Activated CD8-positive, alpha-beta memory T cell treated with anti-CD3 and anti-CD28 coated beads for 36 hours (primary cell): ENCODE results near the gene GADL1. TPM values are rescaled to one million over a fixed set of nuclear protein-coding genes. Genes with fewer than 3 reads are reported as not detected.

Experiments
- CTCF ChIA-PET: fragments of 350-600 bp; sonication (Branson Sonifier 250); formaldehyde crosslinking; loops from one replicate; lab custom pipeline; 2021; ENCODE audit warnings: antibody characterized with exemption; lab: Charles Lee
- POLR2A ChIA-PET: fragments of 350-600 bp; sonication (Branson Sonifier 250); formaldehyde crosslinking; loops from one replicate; lab custom pipeline; 2021; ENCODE audit warnings: antibody characterized with exemption; lab: Charles Lee
- total RNA-seq, 2 experiments: library from RNA; stranded (reverse); gene quantifications; one replicate each; pipeline ENCODE4 v1.2.3, GENCODE V29; 2021

Gene GADL1
- total RNA-seq, 2 experiments from 2014 or later, result not detected

DNA sequence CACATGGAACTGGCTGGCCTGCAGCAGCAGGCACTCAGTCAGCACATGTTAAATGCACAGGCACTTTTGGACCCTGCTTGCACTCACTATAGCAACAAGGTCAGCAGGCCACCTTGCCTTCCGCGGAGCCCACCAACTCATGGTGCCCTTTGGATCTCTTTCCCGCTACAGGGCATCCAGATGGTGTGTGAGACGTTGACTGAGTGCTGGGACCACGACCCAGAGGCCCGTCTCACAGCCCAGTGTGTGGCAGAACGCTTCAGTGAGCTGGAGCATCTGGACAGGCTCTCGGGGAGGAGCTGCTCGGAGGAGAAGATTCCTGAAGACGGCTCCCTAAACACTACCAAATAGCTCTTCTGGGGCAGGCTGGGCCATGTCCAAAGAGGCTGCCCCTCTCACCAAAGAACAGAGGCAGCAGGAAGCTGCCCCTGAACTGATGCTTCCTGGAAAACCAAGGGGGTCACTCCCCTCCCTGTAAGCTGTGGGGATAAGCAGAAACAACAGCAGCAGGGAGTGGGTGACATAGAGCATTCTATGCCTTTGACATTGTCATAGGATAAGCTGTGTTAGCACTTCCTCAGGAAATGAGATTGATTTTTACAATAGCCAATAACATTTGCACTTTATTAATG lies 203.1 kb downstream of the GADL1 start:
- CTCF ChIA-PET, result interaction anchor here (0.7 kb wide), 1 partner anchor 10 kb away, joined by 3 read pairs; no protein-coding TSS in a partner anchor
- POLR2A ChIA-PET, result no interaction called here

DNA sequence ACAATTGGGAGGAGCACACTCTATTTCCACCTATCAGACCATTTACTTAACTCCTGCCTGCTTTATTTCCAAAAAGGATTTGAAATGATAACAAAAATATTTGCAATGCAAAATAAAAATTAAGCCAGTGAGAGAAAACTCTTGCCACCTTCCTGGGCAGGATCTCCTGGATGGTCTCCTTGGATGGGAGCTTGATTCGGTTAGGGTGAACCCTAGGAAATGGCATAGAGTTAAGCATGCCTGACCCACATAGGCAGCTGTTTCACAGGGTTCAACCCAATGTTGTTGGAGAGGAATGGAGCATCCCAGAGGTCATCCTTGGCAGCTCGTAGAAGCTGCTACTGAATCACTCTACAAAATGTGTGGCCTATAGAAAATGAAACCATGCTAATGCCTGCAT lies 204.3 kb downstream of the GADL1 start:
- ChIA-PET POLR2A (no interaction called here), CTCF (no interaction called here)

DNA sequence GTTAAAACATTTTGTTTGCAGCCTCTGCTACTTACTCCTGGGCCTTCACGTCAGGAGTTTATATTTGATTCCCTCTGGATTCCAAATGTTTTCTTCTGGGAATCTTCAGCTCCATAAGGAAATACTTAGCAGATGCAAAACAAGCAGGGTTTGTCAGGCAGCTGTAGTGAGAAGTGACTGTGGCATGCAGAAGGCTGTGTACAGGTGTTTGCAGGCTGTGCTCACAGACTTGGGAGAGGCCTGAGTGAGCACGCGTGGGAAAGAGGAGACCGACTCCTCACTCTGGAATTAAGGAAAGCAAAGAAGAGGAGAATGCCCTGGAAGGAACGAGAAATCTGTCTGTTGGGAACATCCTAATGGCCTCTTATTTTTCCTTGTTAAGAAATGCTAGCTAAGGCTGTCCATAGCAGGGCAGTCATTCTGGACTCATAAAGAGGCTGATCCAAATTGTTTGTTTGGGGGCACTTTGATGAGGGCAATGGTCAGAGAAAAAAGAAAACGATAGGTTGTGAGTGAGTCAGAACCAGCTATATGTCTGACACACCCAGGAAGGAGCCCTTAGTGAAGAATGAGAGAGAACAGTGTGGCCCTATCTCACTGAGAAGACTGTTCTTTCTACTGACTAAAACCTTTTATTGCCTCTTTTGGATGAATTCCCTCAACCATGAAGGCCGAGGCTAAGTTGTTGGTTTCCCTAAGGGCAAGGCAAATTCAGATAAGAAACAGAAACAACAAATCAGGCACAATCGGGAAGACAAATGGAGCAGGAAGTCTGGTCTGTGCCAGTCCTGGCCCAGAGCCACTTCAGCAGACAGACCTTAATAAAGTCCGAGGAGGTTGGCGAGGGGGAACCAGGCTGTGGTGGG lies 205.5 kb downstream of the GADL1 start:
- ChIA-PET CTCF (interaction anchor here (0.6 kb wide), 1 partner anchor 89 kb away, joined by 8 read pairs; no protein-coding TSS in a partner anchor), POLR2A (no interaction called here)

DNA sequence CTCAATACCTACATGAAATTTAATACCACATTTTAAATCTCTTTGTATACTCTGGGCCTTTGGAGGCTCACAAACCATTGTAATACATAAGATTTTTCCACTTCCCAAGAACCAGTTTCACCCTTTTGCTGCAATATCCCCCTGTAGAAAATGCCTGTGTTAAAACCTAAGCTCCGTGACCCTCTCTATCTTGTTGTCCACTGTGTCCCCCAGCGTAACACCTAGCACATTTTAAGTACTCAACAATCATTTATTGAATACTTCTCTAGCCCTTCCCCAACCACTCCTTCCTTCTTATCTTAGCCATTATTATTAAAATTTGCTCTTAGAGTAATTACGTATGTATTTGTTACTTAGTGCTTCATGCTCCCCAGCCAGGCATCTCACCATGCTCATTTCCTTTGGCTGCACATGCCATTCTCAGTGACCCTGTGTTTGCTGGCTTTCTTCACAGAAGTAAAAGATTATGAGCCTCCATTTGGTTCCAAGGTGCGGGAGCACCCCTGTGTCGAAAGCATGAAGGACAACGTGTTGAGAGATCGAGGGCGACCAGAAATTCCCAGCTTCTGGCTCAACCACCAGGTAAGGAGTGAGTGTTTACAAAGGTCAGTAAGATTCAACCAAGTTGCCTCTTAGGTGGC lies 206.4 kb downstream of the GADL1 start:
- ChIA-PET POLR2A (no interaction called here), CTCF (interaction anchor here (0.6 kb wide), 1 partner anchor 88 kb away, joined by 8 read pairs; no protein-coding TSS in a partner anchor)

DNA sequence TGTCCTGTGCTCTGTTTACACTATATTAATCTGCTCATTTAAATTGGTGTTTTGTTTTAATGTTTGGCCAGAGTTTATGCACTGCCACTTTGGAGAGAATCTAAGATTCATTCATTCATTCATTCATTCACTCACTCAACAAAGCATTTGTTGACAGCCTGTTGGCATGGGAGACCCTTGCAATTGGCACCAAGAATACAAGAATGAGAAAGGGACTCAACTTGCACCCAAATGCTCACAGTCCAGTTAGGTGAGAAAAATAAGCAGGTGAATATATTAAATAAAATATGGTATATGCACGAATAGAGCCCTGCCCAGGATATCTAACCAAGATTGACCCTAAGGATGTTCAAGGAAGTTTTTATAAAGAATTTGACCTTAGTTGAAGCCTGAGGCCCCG lies 207.7 kb downstream of the GADL1 start:
- CTCF ChIA-PET, result no interaction called here
- POLR2A ChIA-PET, result no interaction called here

DNA sequence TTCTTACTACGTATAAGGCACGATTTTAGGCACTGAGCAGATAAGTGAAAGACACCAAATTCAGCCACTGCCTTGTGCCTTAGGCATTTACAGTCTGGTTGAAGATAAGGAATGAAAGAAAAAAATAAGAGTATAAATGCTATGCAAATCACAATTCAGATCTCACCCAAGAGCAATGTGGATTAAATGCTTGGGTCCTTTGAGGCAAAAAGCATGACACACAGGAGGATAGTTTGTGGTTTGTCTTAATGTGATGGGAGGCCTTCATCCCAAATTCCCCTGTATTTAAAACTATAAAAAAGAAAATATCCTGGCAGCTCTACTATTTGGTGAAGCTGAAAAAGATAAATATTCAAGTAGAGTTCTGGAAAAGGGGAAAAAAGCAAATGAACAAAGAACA lies 208.3 kb downstream of the GADL1 start:
- POLR2A ChIA-PET, result no interaction called here
- CTCF ChIA-PET, result no interaction called here

DNA sequence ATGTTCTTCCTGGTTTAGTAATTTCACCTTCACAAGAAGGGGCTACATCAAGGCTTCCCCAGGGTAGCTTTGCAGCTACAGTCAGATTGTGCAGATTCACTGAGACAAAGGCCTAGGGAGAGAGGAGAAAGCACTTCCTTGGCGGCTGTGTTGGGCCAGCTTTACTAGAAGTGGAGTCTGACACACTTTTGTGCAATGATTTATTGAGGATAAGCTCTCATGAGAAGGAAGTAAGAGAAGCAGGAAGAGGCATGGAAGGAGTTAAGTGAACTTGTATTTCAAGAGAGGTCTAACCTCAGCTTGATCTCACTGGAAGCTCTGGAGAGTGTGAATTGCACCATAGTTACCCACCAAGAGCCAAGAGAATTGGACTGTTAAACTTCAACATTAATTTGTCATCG lies 209.2 kb downstream of the GADL1 start:
- ChIA-PET CTCF (interaction anchor here (1.2 kb wide), 2 partner anchors 8 to 67 kb away, joined by 3 read pairs; no protein-coding TSS in a partner anchor), POLR2A (interaction anchor here (0.7 to 0.8 kb wide), 2 partner anchors 18 to 30 kb away, joined by 3 read pairs; no protein-coding TSS in a partner anchor)

DNA sequence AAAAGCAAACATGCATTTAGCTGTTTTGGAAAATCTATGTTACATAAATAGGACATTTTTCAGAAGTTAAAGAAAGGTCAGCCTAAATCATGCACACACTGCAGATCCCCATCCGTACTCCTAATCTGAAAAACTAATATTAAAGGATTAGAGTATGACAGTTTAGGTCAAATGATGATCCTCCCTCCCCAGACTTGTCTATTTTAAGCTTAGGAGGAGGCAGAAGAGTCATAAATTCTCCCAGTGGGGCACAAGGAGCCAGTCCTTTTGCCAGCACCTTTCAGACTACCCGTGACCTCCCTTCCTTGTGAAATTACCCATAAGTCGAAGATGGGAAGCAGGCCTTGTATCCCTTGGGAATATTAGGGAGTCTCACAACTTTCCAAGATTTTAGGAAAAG lies 210.1 kb downstream of the GADL1 start:
- ChIA-PET POLR2A (no interaction called here), CTCF (interaction anchor here (1.2 kb wide), 2 partner anchors 9 to 66 kb away, joined by 3 read pairs; no protein-coding TSS in a partner anchor)

DNA sequence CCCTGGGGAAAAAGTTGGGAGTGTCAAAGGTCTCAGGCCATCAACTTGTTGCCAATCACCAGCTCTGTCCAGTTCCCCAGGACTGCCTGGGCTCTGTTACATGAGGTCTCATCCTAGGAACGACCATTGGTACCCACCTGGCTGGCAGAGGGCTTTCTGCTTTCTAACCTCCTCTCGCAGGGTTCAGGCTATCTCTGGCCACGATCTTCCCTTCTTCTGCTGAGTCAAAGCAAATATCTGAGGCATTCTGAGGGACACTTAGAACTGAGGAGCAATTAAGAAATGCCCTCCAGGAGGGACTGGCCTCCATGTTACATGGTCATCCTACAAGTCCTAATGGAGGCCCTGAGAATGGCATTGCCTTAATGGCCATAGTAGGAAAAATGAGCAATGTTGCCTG lies 210.7 kb downstream of the GADL1 start:
- POLR2A ChIA-PET, result no interaction called here
- CTCF ChIA-PET, result no interaction called here

DNA sequence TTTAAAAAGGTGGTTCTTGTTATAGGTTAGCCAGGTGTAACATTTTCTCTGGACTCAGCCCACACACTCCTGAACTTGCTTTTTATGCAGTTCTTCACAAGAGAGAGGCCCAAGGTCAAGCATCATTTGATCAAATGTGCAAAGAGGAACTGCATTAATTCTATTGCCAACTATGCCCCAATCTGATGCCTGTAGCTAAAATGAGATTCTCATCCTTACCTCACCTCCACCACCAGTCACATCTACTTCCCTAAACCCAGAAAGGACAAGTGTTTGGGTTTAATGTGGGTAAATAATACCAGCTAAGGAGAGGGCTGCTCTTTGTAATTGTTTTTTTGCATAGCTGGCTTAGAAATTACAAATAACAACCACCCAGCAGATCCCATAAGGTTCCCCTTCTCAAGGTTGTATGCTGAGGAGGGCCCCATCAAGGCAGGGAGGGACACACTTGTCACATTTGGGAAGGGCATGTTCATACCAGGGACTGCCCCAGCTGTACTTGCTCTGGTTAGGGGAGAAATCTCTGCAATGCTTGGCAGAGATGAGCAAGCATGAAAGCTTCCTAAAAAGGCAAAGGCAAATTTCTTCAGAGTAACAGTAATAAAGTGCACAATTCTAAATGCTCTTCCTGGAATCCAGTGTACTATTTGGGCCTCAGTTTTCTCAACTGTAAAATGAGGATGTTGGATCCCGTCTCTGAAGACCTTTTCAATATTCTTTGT lies 211.9 kb downstream of the GADL1 start:
- ChIA-PET CTCF (interaction anchor here (1.1 to 1.4 kb wide), 2 partner anchors 9 to 24 kb away, joined by 3 read pairs; no protein-coding TSS in a partner anchor), POLR2A (interaction anchor here (0.6 kb wide), 1 partner anchor 23 kb away, joined by 3 read pairs; no protein-coding TSS in a partner anchor)

DNA sequence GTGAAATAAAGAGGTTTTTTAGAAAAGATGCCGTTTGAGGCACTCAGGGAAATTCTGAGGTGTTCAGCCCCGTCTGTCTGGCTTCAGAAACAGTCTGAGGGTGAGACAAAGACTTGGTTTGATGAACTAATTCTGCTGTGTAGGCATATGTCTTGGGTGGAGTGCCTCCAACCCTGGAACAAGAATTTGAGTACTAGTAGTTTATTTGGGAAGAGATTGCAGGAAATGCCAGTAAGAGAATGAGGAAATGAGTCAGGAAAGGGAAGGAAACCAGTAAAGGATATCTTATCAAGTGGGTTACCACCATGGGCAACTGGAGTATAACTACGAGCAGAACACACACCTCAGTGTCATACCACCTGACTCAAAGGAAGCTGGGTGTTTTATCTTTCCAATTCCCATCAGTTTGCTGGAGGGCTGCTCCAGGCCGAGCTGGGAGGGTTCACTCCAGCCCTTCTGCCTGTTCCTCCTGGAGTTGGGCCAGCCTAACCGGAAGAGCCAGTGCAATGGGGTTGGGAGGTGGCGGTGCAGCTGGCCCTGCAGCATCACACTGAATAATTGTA lies 212.7 kb downstream of the GADL1 start:
- CTCF ChIA-PET, result interaction anchor here (1.1 to 1.4 kb wide), 2 partner anchors 10 to 23 kb away, joined by 3 read pairs; no protein-coding TSS in a partner anchor

DNA sequence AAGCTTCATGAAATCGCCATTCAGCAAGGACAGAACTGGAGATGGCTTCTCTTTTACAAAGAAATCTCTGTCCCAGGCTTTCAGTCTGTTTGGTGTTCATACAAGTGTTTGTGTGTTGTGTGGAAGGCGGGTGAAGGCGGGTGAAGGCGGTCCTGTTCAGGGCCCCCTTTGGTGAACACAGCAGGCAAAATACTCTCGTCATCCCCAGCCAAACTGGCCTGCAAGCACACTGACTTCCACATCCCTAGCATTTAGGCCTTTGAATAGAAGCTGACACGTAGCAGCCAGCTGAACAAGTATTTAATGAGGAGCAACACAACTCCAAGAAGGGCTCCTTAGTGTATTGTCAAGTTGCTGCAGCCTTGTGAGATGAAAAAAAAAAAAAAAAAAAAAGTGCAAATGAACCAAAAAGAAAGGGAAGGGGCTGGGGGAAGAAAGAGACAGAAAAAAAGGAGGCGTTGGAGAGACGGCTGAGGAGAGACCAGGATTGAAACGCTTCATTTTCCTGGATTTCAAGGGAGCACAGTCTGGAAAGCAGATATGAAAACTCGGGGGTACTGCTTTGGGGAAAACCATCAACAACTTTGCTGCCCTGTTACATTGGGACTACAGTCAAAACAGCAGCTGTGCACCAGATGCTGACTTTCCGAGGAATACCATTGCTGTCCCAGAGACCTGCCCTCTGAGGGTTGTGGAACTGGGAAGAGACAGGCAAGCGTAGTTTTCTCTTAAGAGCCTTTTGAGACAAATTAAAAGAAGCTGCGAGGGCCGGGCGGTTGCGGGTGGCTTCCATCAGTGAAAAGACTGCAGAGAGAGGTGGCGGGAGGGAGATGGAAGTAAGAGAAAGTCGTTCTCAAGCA lies 213.4 kb downstream of the GADL1 start:
- CTCF ChIA-PET, result interaction anchor here (0.6 to 1.4 kb wide), 2 partner anchors 11 kb away, joined by 3 to 4 read pairs; no protein-coding TSS in a partner anchor
- POLR2A ChIA-PET, result no interaction called here

More for the DNA sequence above, 212.7 kb downstream of the GADL1 start:
- POLR2A ChIA-PET, result no interaction called here

DNA sequence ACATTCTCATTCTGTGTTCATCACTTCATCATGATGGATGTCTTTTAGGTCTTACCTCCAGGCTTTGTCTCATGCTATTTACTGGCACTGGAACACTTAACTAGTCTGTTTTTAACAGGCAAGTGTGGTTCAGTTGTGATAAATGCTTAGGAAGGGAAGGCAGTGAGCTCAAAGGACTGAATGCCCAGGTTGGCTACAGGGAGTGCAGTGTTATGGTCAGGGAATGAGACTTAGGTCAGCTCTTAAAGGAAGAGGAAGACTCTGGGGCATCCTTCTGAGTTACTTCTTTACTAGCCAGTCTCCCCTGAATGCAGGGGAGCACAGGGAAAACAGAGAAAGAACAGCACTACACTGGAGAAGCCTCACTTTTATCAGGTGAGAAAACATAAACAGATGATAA lies 215.4 kb downstream of the GADL1 start:
- ChIA-PET CTCF (no interaction called here), POLR2A (interaction anchor here (0.6 kb wide), 1 partner anchor 9 kb away, joined by 3 read pairs; no protein-coding TSS in a partner anchor)

DNA sequence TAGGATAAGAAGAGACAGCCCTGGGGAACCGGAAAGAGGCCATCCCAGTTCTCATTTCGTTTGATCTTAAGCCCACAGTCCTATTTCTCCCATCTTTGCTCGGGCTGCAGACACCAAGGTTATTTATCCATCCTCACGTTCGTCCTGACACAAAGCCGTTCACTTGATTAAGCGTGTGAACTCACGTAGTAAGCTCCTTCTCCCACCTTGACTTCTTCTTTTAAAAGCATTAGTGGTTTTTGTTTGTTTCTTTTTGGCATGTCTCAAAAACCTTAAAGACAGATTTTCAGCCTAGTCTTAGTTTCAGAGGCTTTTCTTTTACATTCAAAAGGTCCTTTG lies 217.1 kb downstream of the GADL1 start:
- ChIA-PET CTCF (no interaction called here), POLR2A (no interaction called here)

DNA sequence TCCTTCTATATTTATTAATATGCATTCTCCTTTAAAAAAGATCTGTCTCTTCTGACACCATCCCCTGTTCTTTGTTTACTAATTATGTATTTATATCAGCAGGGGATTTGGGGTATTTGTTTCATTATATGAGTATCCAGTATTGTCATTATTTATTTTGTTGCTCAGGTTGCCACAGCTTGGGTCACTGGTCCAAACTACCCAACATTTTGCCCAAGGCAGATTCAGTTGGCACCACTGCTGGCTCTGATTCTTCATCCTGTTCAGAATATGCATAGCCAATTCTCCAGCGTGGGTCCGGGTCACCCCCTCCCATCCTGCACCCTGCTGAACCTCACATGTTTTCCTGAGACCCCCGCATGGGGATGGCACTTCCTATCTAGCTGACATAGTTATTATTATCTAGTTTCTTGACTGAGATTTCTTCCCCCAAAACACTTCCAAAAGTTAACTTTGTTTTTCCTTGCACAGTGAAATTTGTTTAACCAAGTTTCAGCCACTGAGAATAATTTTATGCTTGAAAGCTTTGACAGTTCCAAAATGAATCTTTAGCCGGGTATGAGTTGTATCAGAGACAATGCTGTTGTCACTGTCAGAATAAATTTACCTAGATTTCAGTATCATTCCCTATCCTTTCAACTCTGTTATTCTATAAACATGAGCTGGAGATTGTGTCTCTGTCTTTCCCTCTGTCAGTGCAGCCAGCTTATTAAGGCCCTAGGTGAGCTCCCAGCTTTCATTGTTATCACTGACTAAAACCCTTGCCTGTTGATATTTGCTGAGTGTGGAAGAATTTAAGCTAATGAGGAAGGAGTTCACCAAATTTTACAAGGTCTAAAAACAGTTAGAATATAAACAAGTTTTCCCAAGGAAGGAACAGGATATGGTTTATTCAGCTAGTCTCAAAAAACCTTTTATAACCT lies 217.8 kb downstream of the GADL1 start:
- POLR2A ChIA-PET, result no interaction called here
- CTCF ChIA-PET, result no interaction called here
